ENCODE data around the gene CYB5R2.

Gene CYB5R2

DNA sequence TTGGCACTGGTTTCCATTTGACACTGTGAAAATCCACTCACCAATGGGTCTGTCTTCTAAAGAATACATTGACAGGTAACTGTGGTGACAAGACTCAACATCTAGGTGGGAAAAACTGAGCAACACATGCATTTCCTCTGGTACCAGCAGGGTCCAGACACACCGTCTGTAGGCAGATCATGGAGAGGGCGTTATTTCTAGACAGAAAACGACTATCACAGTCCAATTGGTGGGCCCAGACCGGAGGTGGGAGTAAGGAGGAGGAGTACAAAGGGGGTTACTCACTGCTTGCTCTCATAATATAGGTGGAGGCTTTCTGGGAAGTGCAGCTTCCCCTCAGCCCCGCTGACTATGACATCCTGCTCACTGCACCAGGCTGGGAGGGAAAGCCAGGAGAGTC, 23.1 kb upstream of the CYB5R2 start:
- TF ChIP-seq CEBPB (IDR thresholded peaks at IDR 0.05): no peak
- TF ChIP-seq EP300 (IDR thresholded peaks at IDR 0.05; ENCODE audit: borderline replicate concordance): no peak
- no peak for TF ChIP-seq TCF12 (IDR thresholded peaks at IDR 0.05; ENCODE audit: low read depth)
- no peak for TF ChIP-seq FOXM1 (IDR thresholded peaks at IDR 0.05; ENCODE audit: borderline replicate concordance, low read depth)
- no peak for TF ChIP-seq YY1 (IDR thresholded peaks at IDR 0.05; ENCODE audit: low read depth)
- no peak for TF ChIP-seq EGR1 (IDR thresholded peaks at IDR 0.05)
- TF ChIP-seq NFIC (IDR thresholded peaks at IDR 0.05): no peak
- TF ChIP-seq, protein P1, sequence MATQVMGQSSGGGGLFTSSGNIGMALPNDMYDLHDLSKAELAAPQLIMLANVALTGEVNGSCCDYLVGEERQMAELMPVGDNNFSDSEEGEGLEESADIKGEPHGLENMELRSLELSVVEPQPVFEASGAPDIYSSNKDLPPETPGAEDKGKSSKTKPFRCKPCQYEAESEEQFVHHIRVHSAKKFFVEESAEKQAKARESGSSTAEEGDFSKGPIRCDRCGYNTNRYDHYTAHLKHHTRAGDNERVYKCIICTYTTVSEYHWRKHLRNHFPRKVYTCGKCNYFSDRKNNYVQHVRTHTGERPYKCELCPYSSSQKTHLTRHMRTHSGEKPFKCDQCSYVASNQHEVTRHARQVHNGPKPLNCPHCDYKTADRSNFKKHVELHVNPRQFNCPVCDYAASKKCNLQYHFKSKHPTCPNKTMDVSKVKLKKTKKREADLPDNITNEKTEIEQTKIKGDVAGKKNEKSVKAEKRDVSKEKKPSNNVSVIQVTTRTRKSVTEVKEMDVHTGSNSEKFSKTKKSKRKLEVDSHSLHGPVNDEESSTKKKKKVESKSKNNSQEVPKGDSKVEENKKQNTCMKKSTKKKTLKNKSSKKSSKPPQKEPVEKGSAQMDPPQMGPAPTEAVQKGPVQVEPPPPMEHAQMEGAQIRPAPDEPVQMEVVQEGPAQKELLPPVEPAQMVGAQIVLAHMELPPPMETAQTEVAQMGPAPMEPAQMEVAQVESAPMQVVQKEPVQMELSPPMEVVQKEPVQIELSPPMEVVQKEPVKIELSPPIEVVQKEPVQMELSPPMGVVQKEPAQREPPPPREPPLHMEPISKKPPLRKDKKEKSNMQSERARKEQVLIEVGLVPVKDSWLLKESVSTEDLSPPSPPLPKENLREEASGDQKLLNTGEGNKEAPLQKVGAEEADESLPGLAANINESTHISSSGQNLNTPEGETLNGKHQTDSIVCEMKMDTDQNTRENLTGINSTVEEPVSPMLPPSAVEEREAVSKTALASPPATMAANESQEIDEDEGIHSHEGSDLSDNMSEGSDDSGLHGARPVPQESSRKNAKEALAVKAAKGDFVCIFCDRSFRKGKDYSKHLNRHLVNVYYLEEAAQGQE (IDR thresholded peaks at IDR 0.05; ENCODE audit: low read depth): no peak
- TF ChIP-seq CREB1 (IDR thresholded peaks at IDR 0.05; ENCODE audit: low read depth): no peak
- no peak for TF ChIP-seq RAD21 (IDR thresholded peaks at IDR 0.05; ENCODE audit: low read depth)
- TF ChIP-seq, protein P2, sequence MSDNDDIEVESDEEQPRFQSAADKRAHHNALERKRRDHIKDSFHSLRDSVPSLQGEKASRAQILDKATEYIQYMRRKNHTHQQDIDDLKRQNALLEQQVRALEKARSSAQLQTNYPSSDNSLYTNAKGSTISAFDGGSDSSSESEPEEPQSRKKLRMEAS (IDR thresholded peaks at IDR 0.05): no peak
- no peak for TF ChIP-seq TEAD4 (IDR thresholded peaks at IDR 0.05)
- no peak for TF ChIP-seq ZBTB7A (IDR thresholded peaks at IDR 0.05; ENCODE audit: low read depth)
- TF ChIP-seq TAF1 (IDR thresholded peaks at IDR 0.05; ENCODE audit: low read depth): no peak
- TF ChIP-seq, protein P3, sequence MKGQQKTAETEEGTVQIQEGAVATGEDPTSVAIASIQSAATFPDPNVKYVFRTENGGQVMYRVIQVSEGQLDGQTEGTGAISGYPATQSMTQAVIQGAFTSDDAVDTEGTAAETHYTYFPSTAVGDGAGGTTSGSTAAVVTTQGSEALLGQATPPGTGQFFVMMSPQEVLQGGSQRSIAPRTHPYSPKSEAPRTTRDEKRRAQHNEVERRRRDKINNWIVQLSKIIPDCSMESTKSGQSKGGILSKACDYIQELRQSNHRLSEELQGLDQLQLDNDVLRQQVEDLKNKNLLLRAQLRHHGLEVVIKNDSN (IDR thresholded peaks at IDR 0.05): no peak

DNA sequence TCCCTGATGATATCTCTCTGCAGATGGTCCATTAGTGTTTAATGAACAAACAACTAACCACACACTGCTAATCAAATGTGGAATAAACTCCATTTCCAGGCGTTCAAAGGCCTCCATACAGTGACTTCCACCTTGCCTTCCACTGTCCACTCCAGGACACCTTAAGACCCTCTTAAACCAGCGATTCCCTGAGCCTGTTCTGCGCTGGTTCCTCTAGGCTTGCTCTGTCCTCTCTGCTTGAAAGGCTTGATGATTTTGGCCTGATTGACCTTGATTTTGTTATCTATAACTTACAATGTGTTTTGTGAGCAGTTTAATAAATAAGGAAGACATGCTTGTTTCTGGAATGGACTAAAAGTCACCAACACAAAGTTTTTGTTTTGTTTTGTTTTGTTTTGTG, 20.9 kb upstream of the CYB5R2 start:
- TF ChIP-seq EP300 (IDR thresholded peaks at IDR 0.05; ENCODE audit: borderline replicate concordance): no peak
- no peak for TF ChIP-seq ZBTB7A (IDR thresholded peaks at IDR 0.05; ENCODE audit: low read depth)
- no peak for TF ChIP-seq RAD21 (IDR thresholded peaks at IDR 0.05; ENCODE audit: low read depth)
- no peak for TF ChIP-seq FOXM1 (IDR thresholded peaks at IDR 0.05; ENCODE audit: borderline replicate concordance, low read depth)
- TF ChIP-seq, protein P3 (IDR thresholded peaks at IDR 0.05): no peak

DNA sequence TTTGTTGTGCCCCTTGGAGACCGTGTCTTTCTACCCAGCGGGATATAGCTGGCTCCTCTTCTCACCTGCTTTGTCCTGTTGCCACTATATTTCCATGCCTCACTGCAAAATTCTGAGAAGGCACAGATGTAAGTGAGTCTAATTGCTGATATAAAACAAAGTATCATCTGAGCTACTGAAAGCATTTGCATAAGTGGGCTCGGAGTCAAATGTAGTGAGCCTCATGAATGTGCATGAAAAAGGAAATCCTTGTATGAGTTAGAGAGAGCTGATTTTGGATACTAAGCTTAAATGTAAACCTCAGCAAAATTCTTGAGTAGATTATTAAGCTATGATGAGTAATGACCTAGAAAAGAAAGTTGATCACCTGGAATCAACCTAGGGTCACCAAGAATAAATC, 19.1 kb upstream of the CYB5R2 start:
- TF ChIP-seq CREB1 (IDR thresholded peaks at IDR 0.05; ENCODE audit: low read depth): no peak
- TF ChIP-seq YY1 (IDR thresholded peaks at IDR 0.05; ENCODE audit: low read depth): no peak
- TF ChIP-seq FOXM1 (IDR thresholded peaks at IDR 0.05; ENCODE audit: borderline replicate concordance, low read depth): no peak
- TF ChIP-seq TEAD4 (IDR thresholded peaks at IDR 0.05): no peak
- TF ChIP-seq, protein P1 (IDR thresholded peaks at IDR 0.05; ENCODE audit: low read depth): no peak
- TF ChIP-seq, protein P3 (IDR thresholded peaks at IDR 0.05): no peak

DNA sequence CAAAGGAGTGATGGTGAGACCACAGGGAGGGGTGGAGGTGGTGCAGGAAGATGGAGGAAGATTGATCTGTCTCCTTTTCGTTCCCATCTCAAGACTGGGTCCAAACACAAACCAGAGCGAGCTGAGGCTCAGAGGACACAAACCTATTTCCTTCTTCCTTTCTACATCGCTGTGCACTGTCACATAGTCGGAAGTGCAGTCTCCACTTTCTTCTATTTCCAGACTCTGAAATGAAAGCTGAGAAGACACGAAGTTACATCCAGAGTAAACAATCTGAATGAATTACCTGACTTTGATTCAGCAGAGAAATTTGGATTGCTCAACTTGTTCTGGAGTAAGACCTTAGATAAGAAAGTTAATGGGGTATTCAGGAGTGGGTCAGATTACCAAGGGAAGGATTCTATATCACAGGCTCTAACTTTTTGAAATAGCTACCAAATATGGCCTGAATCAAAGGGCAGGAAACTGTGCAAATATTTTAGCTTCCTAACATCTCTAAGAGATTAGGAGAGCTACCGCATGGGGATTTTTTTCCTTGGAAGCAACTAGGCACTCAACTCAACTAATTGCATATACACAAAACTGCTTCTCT, 18.6 kb upstream of the CYB5R2 start:
- TF ChIP-seq, protein P3 (IDR thresholded peaks at IDR 0.05): no peak
- no peak for TF ChIP-seq CEBPB (IDR thresholded peaks at IDR 0.05)
- TF ChIP-seq FOXM1 (IDR thresholded peaks at IDR 0.05; ENCODE audit: borderline replicate concordance, low read depth): no peak
- TF ChIP-seq TCF12 (IDR thresholded peaks at IDR 0.05; ENCODE audit: low read depth): no peak
- no peak for TF ChIP-seq NFIC (IDR thresholded peaks at IDR 0.05)
- TF ChIP-seq, protein P1 (IDR thresholded peaks at IDR 0.05; ENCODE audit: low read depth): no peak
- no peak for TF ChIP-seq EGR1 (IDR thresholded peaks at IDR 0.05)
- TF ChIP-seq ZBTB7A (IDR thresholded peaks at IDR 0.05; ENCODE audit: low read depth): no peak
- TF ChIP-seq RAD21 (IDR thresholded peaks at IDR 0.05; ENCODE audit: low read depth): no peak
- no peak for TF ChIP-seq CREB1 (IDR thresholded peaks at IDR 0.05; ENCODE audit: low read depth)
- no peak for TF ChIP-seq EP300 (IDR thresholded peaks at IDR 0.05; ENCODE audit: borderline replicate concordance)
- TF ChIP-seq TEAD4 (IDR thresholded peaks at IDR 0.05): no peak
- TF ChIP-seq TAF1 (IDR thresholded peaks at IDR 0.05; ENCODE audit: low read depth): no peak
- TF ChIP-seq, protein P2 (IDR thresholded peaks at IDR 0.05): no peak
- TF ChIP-seq YY1 (IDR thresholded peaks at IDR 0.05; ENCODE audit: low read depth): no peak
